Forelimb muscle (tissue), 1 donor: Measurements from ENCODE around the gene PCCA. TPM values are rescaled to one million over a fixed set of nuclear protein-coding genes. Genes with fewer than 3 reads are reported as not detected.
"Not testable (repeated sequence)": the region's sequence is repeated elsewhere in the genome, so short reads cannot be mapped to it uniquely, and the experiment has no call there.

Experiments used
- DNase-seq: peaks from one replicate; pipeline ENCODE4 v3.0.0-alpha.2; 2013; ENCODE audit warnings: low read depth
- polyA plus RNA-seq: library from polyadenylated mRNA; unstranded; fragments of 120-200 nt; gene quantifications from one replicate; pipeline ENCODE4 v1.2.1, GENCODE V29; 2013; ENCODE audit not compliant: insufficient read length

The PCCA gene
- polyA plus RNA-seq, 1 donor, result 38.2 TPM

DNA sequence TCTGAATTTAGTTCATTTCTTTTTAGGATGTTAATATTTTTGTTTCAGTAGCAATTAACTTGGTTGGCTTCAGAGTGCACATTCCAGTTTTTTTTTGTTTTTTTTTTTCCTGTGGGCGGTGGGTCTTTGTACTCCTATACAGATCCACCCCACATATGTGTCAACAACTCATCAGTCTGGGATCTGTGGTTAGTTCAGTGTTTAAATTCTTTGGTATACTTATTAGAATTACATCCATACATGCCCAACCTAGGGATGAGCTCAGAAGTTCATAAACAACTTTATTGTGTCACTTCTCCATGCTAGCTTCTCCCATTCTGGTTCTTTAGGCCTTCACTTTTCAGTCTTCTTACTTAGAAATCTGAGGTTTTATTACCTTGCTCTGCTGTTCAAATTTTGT is 50.9 kb downstream of the PCCA start:
- no peak for DNase-seq

DNA sequence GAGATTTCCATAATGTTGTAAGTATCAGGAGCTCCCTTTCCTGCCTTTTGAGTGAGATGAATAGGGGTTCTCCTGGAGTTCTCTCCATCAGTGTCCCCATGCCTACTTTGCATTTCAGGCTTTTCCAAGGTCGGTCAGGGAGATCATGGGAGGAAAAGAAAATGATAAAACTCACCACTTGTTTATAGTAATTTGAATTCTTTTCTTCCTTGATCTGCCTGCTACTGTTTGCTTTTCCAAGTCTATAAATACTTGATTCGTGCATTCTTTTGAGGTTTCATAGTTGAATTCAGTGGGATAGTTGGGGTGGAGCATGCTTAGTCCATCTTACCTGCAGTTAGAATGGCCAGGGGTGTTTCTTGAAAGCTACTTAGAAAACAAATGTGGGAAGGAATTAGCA is 51.5 kb downstream of the PCCA start:
- DNase-seq, result no peak

DNA sequence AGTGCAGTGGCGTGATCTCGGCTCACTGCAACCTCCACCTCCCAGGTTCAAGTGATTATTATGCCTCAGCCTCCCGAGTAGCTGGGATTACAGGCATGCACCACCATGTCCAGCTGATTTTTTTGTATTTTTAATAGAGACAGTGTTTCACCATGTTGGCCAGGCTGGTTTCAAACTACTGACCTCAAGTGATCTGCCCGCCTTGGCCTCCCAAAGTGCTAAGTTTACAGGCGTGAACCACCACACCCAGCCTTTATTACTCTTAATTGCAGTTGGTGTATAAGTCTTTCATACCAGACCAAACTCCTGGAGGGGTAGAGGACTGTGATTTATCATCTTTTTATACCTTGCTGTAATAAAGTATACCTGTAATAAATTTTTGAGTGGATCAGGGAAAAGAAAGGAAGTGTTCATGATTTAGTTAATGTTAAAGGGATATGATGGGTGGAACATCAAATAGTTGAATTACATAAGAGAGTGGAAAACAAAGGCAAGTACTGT is 52.6 kb downstream of the PCCA start:
- not testable (repeated sequence) for DNase-seq

DNA sequence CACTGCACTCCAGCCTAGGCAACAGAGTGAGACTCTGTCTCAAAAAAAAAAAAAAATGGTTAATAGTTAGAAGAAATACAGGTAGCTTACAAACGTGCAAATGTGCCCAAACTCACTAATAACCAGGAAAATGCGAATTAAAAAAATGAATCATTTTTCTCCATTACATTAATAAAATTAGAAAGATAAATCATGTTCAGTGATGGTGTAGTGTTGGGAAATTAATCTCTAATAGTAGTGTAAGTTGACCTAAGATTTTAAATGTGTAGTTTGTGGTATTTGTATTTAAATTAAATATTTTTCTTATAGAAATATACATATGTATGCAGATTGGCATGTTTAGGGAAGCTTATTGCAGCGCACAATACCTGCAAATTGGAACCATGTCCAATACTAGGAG is 57.6 kb downstream of the PCCA start:
- DNase-seq, result no peak

DNA sequence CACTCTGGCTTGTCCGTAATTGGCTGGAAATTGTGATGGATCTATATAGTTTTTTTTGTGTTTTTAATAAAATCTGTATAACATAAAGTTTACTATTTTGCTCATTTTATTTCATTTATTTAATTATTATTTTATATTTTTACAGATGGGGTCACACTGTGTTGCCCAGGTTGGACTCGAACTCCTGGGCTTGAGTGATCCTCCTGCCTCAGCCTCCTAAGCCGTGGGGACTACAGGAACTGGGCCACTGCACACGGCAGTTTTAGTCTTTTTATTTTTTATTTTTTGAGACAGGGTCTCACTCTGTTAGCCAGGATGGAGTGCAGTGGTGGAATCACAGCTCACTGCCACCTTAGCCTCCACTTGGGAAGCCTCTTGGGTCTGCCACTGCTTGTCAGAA is 58.9 kb downstream of the PCCA start:
- DNase-seq, result no peak

DNA sequence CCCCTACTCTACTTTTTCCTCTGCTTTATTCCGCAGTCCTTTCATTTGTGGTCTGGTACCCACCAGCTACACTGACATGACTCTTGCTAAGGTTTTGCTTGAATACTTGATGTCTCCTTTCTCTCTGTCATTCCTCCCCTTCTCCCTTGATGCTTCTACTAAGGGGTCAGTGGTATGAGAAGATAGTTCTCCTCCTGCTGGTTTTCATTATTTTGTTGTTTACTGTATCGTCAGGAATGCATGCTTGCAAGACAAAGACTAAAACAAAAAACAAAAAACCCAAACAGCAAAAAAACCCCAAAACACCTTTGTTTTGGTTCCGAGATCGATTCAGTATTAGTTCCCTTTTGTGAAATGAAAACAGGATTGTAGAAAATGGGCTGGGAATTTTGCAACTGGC is 59.5 kb downstream of the PCCA start:
- DNase-seq, result no peak

DNA sequence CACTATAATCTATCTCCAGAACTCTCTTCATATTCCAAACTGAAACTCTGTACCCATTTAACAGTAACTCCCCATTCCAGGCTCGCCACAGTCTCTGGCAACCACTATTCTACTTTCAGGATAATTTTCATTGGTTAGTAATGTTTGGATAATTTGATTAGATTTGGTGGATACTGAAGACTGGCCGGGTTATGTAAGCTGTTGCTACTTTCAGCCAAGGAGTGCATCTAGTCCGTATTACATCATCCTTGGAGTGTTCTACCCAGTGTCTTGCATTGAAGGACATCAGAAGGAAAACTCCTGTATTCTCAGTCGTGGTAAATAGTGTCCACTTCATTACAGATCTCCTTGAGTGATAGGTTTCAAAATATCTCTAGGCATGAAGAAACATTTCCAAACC is 60.5 kb downstream of the PCCA start:
- no peak for DNase-seq

DNA sequence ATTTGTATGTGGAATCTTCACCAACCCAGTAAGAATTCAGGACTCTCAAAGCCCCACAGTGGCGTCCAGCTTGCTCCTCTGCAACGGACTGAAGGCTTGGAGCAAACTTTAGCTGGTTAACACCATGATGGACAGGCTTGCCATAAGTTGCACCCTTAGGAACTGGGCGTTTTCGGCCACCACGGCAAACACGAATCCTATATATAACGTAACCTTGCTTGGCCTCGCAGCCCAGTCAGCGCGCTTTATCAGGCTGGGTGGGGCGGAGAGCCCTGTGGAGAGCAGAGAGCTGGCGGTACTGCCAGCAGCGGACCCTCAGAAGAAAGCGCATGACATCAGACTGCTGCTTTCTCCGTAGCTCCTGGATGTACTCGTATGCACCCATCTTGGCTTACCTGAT is 61.8 kb downstream of the PCCA start:
- DNase-seq, result not testable (repeated sequence)

DNA sequence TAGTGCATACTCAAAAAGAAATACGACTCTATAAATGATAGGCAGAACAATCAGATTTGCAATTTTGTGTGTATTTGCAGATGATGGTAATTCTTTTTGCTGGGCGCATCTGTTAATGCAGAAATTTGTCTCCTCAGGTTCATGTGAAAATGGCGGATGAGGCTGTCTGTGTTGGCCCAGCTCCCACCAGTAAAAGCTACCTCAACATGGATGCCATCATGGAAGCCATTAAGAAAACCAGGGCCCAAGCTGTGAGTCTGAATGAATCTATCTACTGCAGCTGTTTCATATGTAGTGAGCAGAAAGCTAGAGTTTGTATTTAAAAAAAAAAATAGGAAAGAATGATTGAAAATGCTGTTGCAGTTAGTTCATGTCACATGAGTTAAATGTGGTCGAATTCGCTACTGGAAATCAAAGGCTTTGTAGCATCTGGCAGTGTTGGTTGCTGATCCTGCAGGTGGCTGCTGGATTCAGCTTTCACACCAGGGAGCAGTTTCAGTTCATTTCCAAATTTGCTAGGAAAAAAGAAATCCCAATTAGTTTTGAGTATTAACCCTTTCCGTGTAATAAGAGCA is 66.0 kb downstream of the PCCA start:
- DNase-seq, result no peak

DNA sequence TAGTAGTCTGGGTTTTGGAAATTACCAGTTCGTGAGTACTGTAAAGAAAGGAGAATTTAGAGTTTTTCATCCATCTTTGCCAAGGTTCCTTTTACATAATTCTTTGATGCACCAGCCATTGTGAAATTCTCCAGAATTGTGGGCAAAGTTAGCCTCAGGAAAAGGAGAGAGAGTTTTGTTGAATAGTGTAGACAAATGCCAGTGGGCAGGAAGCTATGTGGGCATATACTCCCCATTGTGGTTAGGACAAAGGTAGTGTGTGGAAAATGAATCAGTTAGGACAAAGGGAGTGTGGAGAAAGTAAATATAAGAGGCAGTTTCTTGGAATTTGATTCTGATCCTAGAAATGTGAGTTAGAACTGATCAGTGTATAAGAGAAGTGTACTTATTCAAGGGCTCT is 67.9 kb downstream of the PCCA start:
- no peak for DNase-seq

DNA sequence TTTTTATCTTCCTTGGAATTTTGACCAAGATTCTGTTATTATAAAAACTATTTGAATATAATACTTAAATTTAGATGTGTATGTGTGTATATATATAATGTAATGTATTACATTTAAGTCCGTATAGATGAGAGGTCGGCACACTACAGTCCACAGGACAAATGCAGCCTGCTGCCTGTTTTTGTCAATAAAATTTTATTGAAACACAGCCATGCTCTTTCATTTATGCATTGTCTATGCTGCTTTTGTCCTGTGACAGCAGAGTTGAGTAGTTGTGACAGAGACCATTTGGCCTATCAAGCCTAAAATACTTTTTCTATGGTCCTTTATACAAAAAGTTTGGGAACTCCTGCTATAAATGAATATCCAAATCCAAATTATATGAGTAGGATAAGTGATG is 69.7 kb downstream of the PCCA start:
- no peak for DNase-seq

DNA sequence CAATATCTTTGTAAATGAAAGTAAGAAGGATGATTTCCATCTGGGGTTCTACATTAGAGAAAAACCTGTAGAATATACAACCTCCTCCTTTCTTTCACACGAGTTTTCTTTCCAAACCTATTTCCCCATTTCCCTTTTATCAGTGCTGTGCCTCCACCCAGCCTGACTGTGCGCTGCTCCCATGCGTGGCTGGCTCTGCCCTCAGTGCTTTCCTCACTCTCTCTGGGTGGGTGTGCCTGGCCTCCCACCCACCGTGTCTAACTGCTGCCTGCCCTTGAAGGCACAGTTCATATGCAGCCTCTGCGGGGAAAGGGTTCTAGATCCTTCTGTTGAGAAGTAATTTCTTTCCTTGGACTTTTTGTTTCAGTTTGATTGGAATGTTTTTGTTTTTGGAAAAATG is 70.7 kb downstream of the PCCA start:
- no peak for DNase-seq

DNA sequence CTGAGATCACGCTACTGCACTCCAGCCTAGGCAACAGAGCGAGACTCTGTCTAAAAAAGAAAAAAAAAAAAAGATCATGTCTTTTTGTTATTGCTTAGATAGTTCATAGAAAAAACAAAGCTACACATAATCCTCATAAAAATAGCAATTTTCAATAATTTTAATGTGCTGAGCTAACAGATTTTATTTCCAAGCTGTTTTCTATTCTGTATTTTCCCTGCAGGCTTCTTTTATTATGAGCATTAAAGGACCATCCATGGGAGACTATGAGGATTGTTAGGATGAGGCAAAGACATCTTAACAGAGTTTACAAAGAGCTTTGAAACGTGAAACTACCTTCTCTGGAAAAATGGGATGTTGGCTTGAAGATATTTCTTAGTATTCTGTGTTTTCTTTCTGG is 71.6 kb downstream of the PCCA start:
- DNase-seq, result no peak

DNA sequence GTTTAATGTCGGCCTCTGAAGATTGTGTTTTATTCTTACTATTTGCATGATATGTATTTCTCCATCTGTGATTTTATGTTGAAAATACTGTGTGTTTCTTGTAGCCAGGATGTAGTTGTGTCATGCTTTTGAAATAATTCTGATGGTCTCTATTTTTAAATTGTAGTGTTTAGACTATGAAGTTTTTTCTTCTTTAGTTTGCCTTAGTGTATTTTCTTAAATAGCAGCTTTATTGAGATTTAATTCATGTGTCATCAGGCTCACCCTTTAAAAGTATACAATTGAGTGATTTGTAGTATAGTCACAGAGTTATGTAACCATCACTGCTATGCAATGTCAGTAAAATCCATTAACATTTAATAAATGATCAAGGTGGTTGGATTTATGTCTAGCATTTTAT is 74.5 kb downstream of the PCCA start:
- no peak for DNase-seq

DNA sequence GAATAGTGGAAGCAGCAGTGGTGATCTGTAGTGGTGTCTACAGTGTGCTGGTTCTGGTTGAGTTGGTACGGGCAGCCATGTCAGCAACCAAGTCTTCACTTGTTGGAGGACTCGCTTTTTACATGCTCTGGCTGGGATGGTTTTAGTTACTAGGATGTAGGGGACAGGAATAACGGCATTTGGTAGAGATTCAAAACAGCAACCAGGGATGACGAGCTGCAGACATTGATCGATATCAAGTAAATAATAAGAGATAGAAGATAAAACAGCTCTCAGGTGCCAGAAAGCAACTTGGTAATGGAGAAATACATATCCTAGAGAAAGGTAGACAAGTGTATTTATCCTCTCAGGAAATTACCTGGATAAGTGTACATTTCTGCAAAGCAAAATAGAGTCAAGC is 84.3 kb downstream of the PCCA start:
- no peak for DNase-seq

DNA sequence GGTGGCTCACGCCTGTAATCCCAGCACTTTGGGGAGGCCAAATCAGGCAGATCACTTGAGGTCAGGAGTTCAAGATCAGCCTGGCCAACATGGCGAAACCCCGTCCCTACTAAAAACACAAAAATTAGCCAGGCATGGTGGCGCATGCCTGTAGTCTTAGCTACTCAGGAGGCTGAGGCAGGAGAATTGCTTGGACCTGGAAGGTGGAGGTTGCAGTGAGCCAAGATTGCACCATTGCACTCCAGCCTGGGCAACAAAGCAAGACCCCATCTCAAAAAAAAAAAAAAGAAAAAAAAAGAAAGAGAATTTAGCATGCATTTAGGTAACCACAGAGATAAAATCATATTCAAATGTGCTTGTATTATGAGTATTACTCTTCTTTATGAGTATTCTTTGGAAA is 85.6 kb downstream of the PCCA start:
- DNase-seq, result not testable (repeated sequence)

DNA sequence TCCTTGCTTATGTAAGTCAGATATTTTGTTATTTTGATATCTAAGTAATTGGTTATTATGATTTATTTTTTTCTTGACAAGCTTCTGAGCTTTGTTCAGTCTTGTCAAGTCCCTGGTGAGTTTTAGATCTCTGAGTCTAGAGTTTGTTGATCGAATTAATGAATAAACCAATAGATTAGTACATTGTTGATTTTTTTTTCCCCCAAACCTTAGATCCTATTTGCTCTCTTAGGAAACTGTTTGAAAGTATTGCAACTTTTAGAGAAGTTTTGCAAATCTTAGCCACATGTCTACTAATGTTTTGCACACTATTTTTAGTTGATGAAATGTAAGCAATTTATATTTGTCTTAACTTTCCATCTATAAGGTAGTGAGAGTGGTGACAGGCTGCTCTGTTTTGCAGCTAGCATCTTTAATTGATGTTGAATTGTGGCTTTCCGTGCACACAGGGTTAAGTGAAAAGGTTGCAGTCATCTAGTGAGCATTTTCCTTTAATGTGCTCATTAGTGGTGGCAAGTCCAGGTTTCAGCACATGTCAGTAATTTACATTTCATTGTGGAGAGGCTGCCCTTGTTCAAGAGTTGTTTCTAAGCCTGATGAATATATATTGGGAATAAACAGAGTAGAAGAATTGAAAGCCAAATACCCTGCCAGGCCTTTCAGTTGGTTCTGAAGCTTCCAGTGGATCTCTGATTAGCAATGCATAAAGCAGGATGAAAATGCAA is 86.3 kb downstream of the PCCA start:
- no peak for DNase-seq

DNA sequence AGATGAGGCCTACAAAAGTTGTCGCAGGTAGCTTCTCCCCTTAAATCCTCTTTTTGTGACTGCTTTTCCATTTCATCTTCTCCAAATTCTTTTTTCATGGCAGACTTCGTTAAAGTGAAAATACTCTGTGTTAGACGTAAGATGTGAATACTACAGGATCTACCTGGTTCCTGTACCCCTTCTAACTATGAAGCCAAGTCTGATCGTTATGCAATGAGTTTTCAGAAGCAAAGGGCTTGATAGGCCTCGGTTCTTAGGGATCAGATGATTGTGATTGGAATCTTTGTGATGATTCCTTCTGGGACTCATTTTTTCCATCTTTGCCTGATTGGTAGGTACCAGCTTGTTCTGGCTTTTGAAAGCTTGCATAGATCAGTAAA is 86.9 kb downstream of the PCCA start:
- DNase-seq, result no peak

DNA sequence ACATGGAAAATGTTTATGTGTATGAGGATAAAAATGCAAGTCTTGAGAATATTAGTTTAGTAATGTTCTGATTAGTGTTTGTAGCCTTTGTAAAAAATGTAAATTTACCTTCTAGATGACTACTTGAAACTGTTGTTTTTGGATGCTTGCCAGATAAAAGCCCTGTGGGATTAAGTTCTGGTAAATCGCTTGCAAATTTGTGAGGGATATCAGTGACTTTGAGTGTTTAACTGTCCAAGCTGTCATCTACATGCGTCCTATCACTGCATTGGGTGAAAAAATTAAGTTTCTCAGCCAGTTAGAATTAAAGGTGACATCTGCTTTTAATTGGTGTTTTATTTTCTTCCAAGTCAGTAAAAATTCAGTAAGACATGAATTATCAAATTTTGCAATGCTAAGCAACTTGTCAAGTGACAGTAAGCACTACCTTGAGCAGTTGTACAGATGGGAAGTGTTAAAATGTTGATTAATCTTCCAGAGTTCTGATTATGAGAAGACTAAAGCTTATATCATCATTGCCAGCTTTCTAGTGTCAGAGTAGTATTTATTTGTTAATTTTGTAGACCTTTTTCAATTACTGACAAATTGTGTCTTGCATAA is 88.0 kb downstream of the PCCA start:
- no peak for DNase-seq

DNA sequence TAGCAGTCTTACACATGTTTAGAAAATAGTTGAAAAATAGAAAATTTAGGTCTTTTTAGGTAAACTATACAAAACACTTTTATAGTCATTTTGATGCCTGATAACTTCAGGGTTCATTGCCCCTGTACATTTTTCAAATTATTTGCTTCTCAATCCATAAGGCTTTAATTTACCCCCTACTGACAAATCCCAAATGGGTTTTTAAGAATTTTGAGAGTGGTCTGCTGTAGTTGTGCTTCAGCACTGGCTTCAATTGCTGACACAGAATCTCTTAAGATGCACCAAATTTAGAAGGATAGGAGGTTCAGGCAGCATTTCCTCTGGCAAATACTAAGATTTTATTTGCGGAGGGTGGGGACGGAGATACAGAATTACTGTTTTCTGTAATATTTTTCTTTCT is 89.4 kb downstream of the PCCA start:
- no peak for DNase-seq

DNA sequence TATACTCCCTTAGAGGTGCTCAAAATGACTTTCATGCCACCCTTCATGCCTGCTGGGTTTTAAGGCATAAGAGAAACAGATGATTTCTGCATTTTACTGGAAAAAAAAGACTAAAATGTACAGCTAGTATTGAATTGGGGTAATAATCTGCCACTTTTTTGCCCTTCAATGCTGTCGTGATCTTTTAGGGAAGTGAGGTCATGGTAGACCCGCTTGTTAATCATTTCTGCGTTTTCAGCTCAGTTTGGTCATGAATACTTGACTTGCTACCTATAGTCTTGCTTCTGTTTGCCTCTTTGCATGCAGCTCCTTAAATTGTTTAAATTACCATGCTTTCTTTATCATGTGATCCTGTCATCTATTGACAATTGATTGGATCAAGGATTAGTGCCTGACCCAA is 90.4 kb downstream of the PCCA start:
- DNase-seq, result no peak

DNA sequence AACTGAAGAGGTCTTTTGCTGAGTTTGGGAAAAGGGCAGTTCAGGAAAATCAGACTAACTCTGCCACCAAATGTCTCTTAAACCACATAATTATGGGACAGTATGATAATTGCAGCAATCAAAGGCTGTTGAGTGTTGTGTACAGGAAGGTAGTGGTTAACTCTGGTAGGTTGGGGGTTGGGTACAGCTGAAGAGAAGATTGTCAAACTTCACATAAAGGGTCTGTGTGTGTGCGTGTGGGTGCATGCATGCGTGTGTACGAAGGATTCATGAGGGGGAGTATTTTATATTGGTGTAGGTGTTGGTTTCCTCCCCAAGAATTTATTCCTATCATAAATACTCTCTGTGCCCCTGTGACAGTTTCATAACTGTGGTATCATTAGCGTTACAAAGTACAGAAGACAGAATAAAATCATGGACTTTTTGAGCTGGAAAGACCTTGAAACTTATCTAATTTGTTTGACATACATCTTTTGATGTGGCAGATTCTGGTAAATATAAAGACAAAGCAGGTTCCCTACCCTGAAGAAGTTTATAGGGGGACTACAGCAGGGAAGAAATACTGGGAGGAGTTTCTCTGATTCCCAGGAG is 94.1 kb downstream of the PCCA start:
- no peak for DNase-seq

DNA sequence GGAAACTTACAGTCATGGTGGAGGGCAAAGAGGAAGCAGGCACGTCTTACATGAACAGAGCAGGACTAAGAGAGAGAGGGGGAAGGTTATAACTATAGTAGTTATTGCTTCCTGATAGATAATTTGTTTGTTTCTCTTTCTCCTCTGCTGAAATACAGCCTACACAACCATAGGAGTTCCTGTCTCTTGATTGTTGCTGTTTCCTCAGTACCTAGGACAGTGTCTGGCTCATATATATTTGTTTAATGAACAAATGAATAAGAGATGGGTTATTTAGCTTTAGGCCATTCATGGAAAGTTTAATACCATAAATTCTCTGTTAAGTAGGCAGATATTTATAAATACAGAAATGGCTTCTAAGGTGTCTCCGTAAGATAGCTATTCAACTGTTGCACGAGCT is 95.2 kb downstream of the PCCA start:
- no peak for DNase-seq
